HG03378 (cell line): ENCODE data around the gene PATL1.
A peak's percentile ranks its signal among the peaks of the same experiment; 100 is the strongest.

Experiments used
- ATAC-seq: cut with Tn5 transposase; IDR thresholded peaks from one replicate; pipeline ENCODE4 v1.9.1; 2021; ENCODE audit warnings: mild to moderate bottlenecking, moderate library complexity; ENCODE audit not compliant: unreplicated experiment

Gene PATL1

DNA sequence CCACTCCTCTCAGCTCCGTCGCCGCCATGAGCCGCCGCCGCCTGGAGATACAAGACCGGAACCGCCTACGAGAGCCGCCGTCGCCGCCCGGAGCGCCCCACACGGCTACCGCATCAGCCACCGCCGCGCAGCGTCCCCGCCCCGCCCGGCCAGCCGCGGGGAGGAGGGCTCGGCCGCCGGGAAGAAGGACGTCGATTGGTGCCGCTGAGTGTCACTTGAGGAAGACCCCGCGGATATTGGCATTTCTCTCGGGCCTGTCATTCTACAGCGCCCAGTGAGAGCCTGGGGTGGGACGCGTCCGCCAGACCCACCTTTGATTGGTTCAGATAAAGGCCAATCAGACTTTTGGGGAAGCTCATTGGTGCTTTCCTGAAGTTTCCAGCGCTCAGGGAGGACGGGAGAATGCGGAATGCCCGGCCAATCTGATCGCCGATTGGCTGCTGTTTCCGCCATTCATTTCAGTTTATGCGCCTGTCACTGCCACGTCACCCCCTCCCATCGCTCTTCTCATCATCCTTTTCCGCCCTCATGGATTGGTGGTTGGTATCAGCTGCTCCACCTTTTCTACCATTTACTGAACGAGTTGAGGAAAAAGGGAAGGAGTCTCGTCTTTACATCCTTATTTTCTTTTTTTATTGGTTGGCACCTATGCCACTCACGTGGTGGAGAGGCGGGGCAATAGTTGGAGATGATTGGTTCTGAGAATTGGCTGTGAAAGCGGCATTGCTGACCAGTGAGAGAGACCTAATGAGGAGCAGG, 53.0 kb downstream of the PATL1 start, which contains the start of gene OSBP:
TSS of gene OSBP (minus strand) at position 138 of the 759 bp plus-strand sequence. CDS start at position 28, 110 bp downstream.
- ATAC-seq, result peak; percentile 86

DNA sequence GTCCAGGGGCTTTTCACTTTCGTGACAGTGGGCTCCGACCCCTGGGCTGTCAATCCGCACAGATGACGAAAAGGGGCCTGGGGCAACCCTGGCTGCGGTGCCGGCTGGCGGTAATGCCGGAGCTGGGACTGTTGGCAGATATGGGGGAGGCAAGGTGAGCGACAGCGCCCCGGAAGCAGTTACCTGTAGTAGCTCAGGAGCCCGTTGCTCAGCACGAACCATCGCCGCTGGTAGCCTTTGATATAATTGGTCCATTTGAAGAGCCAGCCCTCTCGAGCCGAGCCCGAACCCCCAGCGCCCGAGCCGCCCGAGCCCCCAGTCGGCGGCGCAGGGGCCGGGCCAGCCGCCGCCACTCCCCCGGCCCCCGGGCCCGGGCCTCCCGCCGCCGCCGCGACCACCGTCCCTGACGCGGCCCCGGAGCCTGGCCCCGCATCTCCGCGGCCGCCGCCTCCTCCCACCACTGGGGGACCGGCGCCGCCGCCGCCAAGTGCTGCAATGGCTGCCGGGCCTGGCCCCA, 53.7 kb downstream of the PATL1 start:
- no peak for ATAC-seq

DNA sequence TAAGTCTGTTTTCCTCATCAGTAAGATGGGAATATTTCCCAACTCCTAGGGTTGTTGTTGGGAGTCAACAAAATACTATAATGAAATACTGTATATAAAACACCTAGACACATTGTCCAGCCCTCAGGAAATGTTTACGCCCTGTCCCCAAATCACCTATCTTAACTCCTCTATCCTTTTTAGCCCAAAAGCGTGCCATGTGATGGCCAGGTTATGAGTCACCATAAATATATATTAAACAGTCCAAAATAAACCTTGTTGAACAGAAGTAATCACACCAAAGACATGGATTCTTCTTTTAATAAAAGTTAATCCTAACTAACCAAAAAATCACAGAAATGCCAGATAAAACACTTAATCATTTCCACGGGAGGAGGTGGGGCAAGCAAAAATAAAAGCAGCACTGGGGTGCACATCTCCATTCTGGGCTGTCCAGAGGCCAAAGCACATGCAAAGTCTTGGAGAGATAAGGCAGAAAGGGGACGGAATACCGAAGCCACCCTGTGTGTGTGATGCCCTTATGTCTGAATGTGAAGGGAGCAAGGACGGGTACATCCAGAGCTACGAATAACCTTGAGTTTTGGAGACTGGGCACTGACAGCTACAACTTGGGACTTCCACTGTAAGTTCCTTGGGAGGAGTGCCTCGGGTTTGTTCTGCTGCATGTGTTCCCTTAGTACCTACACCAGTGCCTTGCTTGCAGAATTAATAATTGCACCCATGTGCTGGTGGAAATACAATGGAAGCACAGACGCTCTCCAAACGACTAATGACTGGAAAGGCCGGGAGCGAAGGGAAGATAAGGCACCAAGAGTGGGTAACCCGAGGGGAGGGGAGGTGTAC, 54.3 kb downstream of the PATL1 start:
- ATAC-seq, result no peak

DNA sequence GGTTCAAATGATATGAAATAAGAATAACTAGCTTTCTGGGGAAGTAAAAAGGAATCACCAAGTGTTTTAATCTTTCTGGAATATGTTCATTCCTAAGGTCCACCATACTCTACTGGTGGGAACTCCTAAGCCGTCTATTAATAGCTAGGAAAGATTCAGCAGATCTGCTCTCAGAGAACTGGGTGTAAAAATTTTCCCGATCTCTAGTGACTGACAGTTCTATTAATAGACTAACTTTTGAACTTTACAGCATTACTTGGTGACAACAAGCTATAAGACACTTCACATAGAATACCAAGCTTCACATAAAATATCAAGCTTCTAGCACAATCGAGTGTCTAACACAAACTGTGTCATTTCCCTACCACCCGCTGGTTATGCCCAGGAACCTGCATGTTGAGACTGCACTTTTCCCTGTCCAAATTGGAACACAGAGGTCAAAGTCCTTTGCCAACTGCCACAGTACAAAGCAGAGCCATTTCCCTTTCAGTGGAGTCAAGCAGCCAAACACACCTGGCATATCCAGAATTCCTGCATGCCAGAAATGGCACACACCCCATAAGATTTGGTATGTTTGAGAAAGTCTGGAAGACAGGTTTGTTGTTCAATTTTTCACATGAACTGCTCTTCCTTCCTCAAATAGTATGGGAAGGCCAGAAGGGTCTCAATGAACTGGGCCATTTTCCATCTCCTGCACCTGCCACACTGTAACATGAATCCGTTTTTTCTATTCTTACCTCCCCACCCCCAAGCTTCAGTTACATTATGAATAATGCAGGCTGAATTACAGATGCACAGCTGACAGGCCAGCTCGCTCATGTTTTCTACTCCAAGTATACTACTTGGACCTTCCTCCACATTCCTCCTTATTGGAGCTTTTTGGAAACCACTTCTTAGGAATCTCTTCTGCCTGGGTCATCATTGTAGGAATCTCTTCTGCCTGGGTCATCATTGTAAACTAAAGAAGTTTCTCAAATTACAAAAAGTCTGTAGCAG, 57.0 kb downstream of the PATL1 start:
- ATAC-seq, result no peak

DNA sequence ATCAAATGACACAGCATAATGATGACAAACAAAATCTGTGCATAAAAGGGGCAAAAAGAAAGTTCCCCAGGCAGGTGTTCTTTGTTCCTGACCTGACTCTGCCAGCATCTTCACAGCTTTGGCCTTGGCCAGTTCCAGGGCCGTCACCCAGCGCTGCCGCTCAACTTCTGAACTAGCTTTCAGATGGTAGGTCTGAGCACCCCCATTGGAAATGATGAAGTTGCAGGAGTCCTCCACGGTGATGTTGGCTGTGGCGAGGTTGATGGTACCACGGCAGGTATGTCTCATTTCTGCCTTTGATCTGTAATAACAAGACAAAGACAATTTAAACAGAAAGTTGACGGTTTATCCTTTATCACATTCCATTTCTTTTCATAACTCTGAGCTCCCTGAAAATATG, 58.5 kb downstream of the PATL1 start:
- no peak for ATAC-seq

DNA sequence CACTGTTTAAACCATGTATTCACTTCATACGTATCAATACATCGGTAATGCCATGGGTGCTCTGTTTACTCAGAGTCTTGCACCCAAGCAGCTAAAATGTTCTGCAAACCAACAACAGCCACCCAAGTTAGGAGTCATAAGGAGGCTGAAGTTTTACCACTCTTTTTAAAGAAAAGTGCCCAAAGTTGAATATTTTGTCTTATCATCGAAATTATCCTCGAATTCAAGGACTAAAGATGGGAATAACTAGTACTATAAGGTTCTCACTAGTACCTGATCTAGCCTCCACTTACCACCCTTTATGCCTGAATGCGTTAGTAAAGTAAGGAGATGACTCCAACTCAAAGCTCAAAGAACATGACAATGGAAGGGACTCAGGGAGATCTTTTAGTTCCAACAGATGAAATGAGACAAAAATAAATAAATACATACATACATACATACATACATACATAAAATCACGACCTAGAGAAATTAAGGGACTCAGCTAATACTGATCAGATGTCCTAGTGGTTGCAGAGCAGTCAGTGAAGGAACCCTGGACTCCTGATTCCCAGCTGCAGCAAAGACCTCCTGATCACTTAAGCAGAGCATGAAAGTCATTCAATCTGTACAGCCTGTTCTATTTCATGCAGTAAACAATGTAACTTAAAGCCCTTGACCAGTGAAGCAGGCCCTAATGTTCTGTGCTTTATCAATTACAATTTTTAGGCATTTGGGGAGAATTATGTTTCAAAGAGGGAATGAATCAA, 61.0 kb downstream of the PATL1 start:
- no peak for ATAC-seq

DNA sequence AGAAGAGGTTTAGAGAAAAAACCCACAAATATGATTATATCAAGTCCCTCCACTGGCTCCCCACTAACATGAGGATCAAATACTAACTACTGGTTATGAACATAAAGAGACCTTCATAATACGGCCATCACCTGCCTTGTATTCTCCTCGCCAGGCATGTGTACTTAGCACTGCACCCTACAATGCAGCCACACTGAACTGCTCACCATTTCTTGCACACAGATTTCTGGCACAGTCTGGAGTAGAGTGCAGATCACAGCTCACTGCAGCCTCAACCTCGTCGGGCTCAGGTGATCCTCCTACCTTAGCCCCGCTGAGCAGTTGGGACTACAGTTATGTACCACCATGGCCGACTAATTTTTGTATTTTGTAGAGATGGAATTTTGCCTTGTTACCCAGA, 66.4 kb downstream of the PATL1 start:
- no peak for ATAC-seq

DNA sequence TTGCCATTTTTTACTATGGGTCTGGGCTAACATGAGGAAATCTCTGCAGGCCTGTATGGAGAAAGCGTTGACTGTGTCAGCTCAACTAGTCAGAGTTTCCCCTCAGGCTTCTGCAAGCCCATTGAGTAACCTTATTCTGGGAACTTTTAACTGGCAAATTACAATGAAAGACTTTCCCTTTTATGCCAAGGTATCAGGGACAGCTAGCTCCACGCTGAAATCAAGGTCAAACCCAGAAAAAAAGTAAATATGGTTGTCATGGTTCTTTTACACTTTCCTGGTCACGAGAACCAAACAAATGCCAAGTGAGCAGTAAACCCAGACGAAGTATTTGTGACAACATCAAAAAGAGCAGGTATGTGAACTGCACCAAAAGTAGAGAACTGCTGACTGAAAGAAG, 67.0 kb downstream of the PATL1 start:
- ATAC-seq, result no peak

DNA sequence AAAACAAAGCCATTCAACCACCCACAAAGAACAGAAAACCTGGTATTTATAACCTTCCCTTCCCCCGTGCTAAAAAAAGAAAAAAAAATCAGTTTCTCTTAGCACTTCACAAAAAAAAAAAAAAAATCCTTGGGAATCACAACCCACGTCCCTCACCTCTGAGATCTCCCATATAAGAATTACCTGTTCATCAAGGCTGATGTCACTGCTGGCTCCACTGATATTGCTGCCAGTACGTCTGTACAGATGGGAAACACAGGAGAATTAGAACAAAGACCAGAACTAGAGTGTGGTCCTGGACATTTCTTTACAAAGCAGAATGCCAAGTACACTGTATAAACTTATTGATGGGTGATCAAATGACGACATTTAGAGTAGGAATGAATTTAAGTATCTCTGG, 68.2 kb downstream of the PATL1 start:
- no peak for ATAC-seq

DNA sequence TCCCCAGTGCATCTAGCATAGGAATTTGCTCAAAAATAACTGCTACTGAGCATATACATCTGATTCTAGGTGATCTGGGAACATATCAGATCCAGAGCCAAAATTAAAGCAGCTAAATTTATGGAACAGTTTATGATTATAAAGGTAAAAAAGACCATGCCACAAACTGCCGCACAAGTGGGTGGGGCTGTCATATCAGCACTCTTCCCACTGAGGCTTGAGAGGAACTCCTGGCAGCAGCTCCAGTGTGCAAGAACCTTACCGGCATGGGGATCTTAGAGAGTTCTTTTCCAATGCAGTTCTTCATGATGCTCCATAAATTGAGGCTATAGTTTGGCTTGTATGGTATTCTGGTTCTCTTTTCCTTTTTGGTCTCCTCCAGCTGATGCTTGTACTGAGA, 68.6 kb downstream of the PATL1 start:
- ATAC-seq, result no peak

DNA sequence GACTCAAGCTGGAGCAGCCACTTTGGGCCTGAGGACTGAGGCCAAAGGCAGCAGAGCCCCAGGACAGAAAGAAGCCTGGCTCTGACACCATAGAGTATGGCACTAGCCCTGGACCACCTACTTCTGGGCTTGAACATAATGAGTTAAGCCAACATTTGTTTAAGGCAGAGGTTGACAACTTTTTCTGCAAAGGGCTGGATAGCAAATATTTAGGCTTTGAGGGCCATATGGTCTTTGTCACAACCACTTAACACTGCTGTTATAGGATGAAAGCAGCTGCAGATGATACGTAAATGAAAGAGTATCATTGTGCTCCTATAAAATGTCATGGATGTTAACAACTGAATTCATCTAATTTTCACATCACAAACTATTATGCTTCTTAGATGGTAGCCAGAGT, 69.9 kb downstream of the PATL1 start:
- ATAC-seq, result no peak
